H1 (cell line): Measurements from ENCODE around the gene NRXN3. TPM values are rescaled to one million over a fixed set of nuclear protein-coding genes. Genes with fewer than 3 reads are reported as not detected.

Experiments used
- CTCF ChIA-PET: fragments of 300-600 bp; sonication (Branson Sonifier 250); formaldehyde crosslinking; loops from one replicate; lab custom pipeline; 2021; ENCODE audit not compliant: partially characterized antibody; lab: Charles Lee
- POLR2A ChIA-PET: fragments of 300-600 bp; sonication (Branson Sonifier 250); formaldehyde crosslinking; loops from one replicate; lab custom pipeline; 2021; ENCODE audit warnings: inconsistent platforms; ENCODE audit not compliant: partially characterized antibody; lab: Charles Lee
- DNase-seq, 2 experiments: peaks; one replicate each; pipeline versions ENCODE4 v3.0.0 to v3.0.0-alpha.2; 2010 to 2022; ENCODE audit warnings: low spot score in 2 of 2, low read depth in 1 of 2, mixed read lengths in 1 of 2
- FAIRE-seq: peaks from 2 replicates; lab custom pipeline; 2011; peaks lifted over from hg19 to GRCh38; lab: Jason Lieb, UNC
- H2AFZ ChIP-seq: 2 replicates; pipeline ENCODE4 v1.8.1; 2012; ENCODE audit warnings: low read length, inconsistent platforms
- H2AK5ac ChIP-seq: 2 replicates; pipeline ENCODE4 v1.6.1; 2013; ENCODE audit warnings: low read depth, low read length
- H2BK120ac ChIP-seq: replicated peaks from 2 replicates; pipeline ENCODE3; 2013; ENCODE audit warnings: low read depth, low read length, inconsistent platforms
- H2BK12ac ChIP-seq: 2 replicates; pipeline ENCODE4 v1.6.1; 2013; ENCODE audit warnings: low read depth, low read length
- H2BK15ac ChIP-seq: 2 replicates; pipeline ENCODE4 v1.6.1; 2013; ENCODE audit warnings: low read length
- H2BK20ac ChIP-seq: 2 replicates; pipeline ENCODE4 v1.6.1; 2013; ENCODE audit warnings: low read length
- H2BK5ac ChIP-seq: 2 replicates; pipeline ENCODE4 v1.6.1; 2013; ENCODE audit warnings: low read depth, low read length
- H3K14ac ChIP-seq: 2 replicates; pipeline ENCODE4 v1.6.1; 2013; ENCODE audit warnings: inconsistent platforms; ENCODE audit not compliant: insufficient read length
- H3K18ac ChIP-seq: 2 replicates; pipeline ENCODE4 v1.6.1; 2013; ENCODE audit warnings: low read length; ENCODE audit errors: extremely low read depth
- H3K23ac ChIP-seq: 2 replicates; pipeline ENCODE4 v1.6.1; 2013; ENCODE audit warnings: inconsistent platforms; ENCODE audit not compliant: insufficient read length
- H3K23me2 ChIP-seq: 2 replicates; pipeline ENCODE4 v1.6.1; 2013; ENCODE audit warnings: low read depth, low read length
- H3K27ac ChIP-seq: 2 replicates; pipeline ENCODE4 v1.6.1; 2011; ENCODE audit warnings: low read depth, low read length, inconsistent platforms
- H3K27me3 ChIP-seq, 4 experiments: replicated peaks in 1 of 4; 1 replicate in 1 of 4; 2 replicates in 3 of 4; pipeline versions ENCODE4 v1.6.1 to v1.8.1; 2011 to 2013; ENCODE audit warnings: low read length in 3 of 4, mild to moderate bottlenecking in 3 of 4, inconsistent platforms in 2 of 4, mixed read lengths in 2 of 4, moderate library complexity in 1 of 4; ENCODE audit not compliant: control insufficient read depth in 3 of 4, insufficient read depth in 3 of 4; ENCODE audit errors: extremely low read depth in 1 of 4
- H3K36me3 ChIP-seq, 4 experiments: 2 replicates each; pipeline versions ENCODE4 v1.6.1 to v1.8.1; 2011 to 2013; ENCODE audit warnings: mild to moderate bottlenecking in 4 of 4, low read length in 3 of 4, moderate library complexity in 2 of 4, control low read depth in 1 of 4, inconsistent platforms in 1 of 4; ENCODE audit not compliant: insufficient read depth in 4 of 4, control insufficient read depth in 2 of 4
- H3K4ac ChIP-seq: replicated peaks from 2 replicates; pipeline ENCODE3; 2013; ENCODE audit warnings: low read length, low read depth, mixed read lengths, inconsistent platforms; ENCODE audit not compliant: insufficient read length
- H3K4me1 ChIP-seq, 4 experiments: replicated peaks in 1 of 4; 1 replicate in 1 of 4; 2 replicates in 3 of 4; pipeline versions ENCODE4 v1.6.1 to v1.8.1; 2011 to 2013; ENCODE audit warnings: low read length in 3 of 4, inconsistent platforms in 2 of 4, mixed read lengths in 1 of 4; ENCODE audit not compliant: insufficient read depth in 4 of 4, control insufficient read depth in 3 of 4
- H3K4me2 ChIP-seq, 2 experiments: 2 replicates each; pipeline versions ENCODE4 v1.6.1 to v1.8.1; 2011 to 2013; ENCODE audit warnings: low read depth in 2 of 2, low read length in 2 of 2, control low read depth in 1 of 2, inconsistent platforms in 1 of 2, mild to moderate bottlenecking in 1 of 2; ENCODE audit not compliant: insufficient read depth in 1 of 2
- H3K4me3 ChIP-seq, 4 experiments: fragments of 200-600, 300-600 bp in 1 of 4; sonication (generic), shearing (Covaris generic), sonication (Bioruptor Twin) in 1 of 4; 2 replicates each; pipeline versions ENCODE4 v1.5.1 to v1.8.1; 2011 to 2016; ENCODE audit warnings: low read length in 4 of 4, low read depth in 3 of 4, control low read depth in 2 of 4, inconsistent platforms in 2 of 4, mild to moderate bottlenecking in 2 of 4, mixed read lengths in 1 of 4, moderate library complexity in 1 of 4; ENCODE audit not compliant: insufficient read depth in 2 of 4; ENCODE audit errors: extremely low read depth in 1 of 4
- H3K56ac ChIP-seq: replicated peaks from 2 replicates; pipeline ENCODE3; 2013; ENCODE audit warnings: low read depth, mild to moderate bottlenecking, mixed read lengths, low read length, inconsistent platforms; ENCODE audit not compliant: insufficient read length
- H3K79me1 ChIP-seq: 2 replicates; pipeline ENCODE4 v1.6.1; 2013; ENCODE audit warnings: low read depth, low read length, control low read depth
- H3K79me2 ChIP-seq, 2 experiments: 2 replicates each; pipeline versions ENCODE4 v1.6.1 to v1.8.1; 2012 to 2013; ENCODE audit warnings: low read length in 2 of 2, mild to moderate bottlenecking in 2 of 2, inconsistent platforms in 1 of 2; ENCODE audit not compliant: insufficient read depth in 2 of 2, control insufficient read depth in 1 of 2
- H3K9ac ChIP-seq, 4 experiments: replicated peaks in 1 of 4; 1 replicate in 1 of 4; 2 replicates in 3 of 4; pipeline versions ENCODE4 v1.6.1 to v1.8.1; 2011 to 2013; ENCODE audit warnings: low read depth in 3 of 4, low read length in 3 of 4, control low read depth in 2 of 4, mild to moderate bottlenecking in 2 of 4, moderate library complexity in 2 of 4, inconsistent platforms in 1 of 4; ENCODE audit errors: extremely low read depth in 1 of 4
- H3K9me3 ChIP-seq, 2 experiments: 2 replicates each; pipeline versions ENCODE4 v1.6.1 to v1.8.1; 2012 to 2013; ENCODE audit warnings: mild to moderate bottlenecking in 2 of 2, moderate library complexity in 2 of 2, control low read depth in 1 of 2, inconsistent platforms in 1 of 2, low read depth in 1 of 2, low read length in 1 of 2, mixed read lengths in 1 of 2; ENCODE audit not compliant: insufficient read depth in 2 of 2
- H4K20me1 ChIP-seq, 2 experiments: replicated peaks in 1 of 2; 2 replicates each; pipeline versions ENCODE3 to v1.8.1; 2011 to 2013; ENCODE audit warnings: inconsistent platforms in 2 of 2, low read length in 2 of 2, mild to moderate bottlenecking in 1 of 2; ENCODE audit not compliant: insufficient read depth in 2 of 2, control insufficient read depth in 1 of 2
- H4K5ac ChIP-seq: 2 replicates; pipeline ENCODE4 v1.6.1; 2013; ENCODE audit warnings: low read length, low read depth, mixed read lengths, inconsistent platforms; ENCODE audit not compliant: insufficient read length
- H4K8ac ChIP-seq: 2 replicates; pipeline ENCODE4 v1.8.0; 2013; ENCODE audit warnings: mild to moderate bottlenecking, moderate library complexity, low read length, inconsistent platforms; ENCODE audit not compliant: insufficient read depth; ENCODE audit errors: extremely low read depth
- H4K91ac ChIP-seq: replicated peaks from 2 replicates; pipeline ENCODE3; 2013; ENCODE audit warnings: low read length, mixed read lengths, inconsistent platforms; ENCODE audit not compliant: insufficient read length
- ASH2L ChIP-seq: fragments of 200-600, 300-600 bp; sonication (generic); IDR thresholded peaks from one replicate; pipeline ENCODE4 v1.7.1; 2017; ENCODE audit warnings: low read length
- CBX8 ChIP-seq: fragments of 300-800, 300-1000 bp; sonication (generic); IDR thresholded peaks from 2 replicates; pipeline ENCODE4 v1.7.1; 2016; ENCODE audit warnings: low read depth, low read length, borderline replicate concordance
- CEBPB ChIP-seq: IDR thresholded peaks from 2 replicates; pipeline ENCODE4 v1.6.1; 2012; ENCODE audit warnings: low read depth, low read length
- MAFK ChIP-seq: IDR thresholded peaks from 2 replicates; pipeline ENCODE4 v1.6.1; 2012; ENCODE audit warnings: low read depth, mild to moderate bottlenecking, improper control_type of control experiment, low read length
- POLR2AphosphoS5 ChIP-seq: IDR thresholded peaks from 2 replicates; pipeline ENCODE4 v1.6.1; 2011; ENCODE audit warnings: low read depth, low read length
- WGBS, 2 experiments: shearing (Covaris generic) in 1 of 2; methylation state at CpG; one replicate each; pipeline versions ENCODE4 v1.1.6 to v1.1.7; 2013 to 2015; ENCODE audit warnings: low lambda C conversion rate in 2 of 2, mixed read lengths in 2 of 2, inconsistent platforms in 1 of 2, low coverage in 1 of 2, missing lambda C conversion rate in 1 of 2; ENCODE audit not compliant: insufficient replicate concordance in 2 of 2, insufficient coverage in 1 of 2, insufficient read length in 1 of 2; ENCODE audit errors: extremely low coverage in 1 of 2, missing lambda C conversion rate in 1 of 2; 5-methylcytosine and 5-hydroxymethylcytosine counted together
- polyA plus RNA-seq, 7 experiments: library from polyadenylated mRNA; depleted of rRNA in 3 of 7; stranded (reverse) in 5 of 7; unstranded in 2 of 7; fragments of >200 nt in 5 of 7; fragments of 200-250 nt in 2 of 7; gene quantifications; 1 replicate in 5 of 7; 2 replicates in 1 of 7; 4 replicates in 1 of 7; pipeline versions ENCODE4 v1.2.1 to v1.2.3, GENCODE V29; 2011 to 2013; ENCODE audit warnings: missing spikeins in 2 of 7, mixed read lengths in 2 of 7
- total RNA-seq: library from RNA; stranded (reverse); fragmentation: NEBNext Ultra II Directional; extraction: Animal tissue kit (Norgen Biotek cat#: 25700); gene quantifications from 2 replicates; pipeline ENCODE4 v1.2.1, GENCODE V29; 2021
- TF ChIP-seq, protein P1 (sequence below), 3 experiments: IDR thresholded peaks; 1 replicate in 2 of 3; 2 replicates in 1 of 3; pipeline versions ENCODE4 v1.5.1 to v1.6.1; 2011; ENCODE audit warnings: low read length in 3 of 3, mild to moderate bottlenecking in 3 of 3, inconsistent platforms in 2 of 3, low read depth in 1 of 3, moderate library complexity in 1 of 3; ENCODE audit not compliant: insufficient read depth in 1 of 3; ENCODE audit errors: control extremely low read depth in 1 of 3

The NRXN3 gene
- total and polyA plus RNA-seq, 2 of the 8 experiments (the other 6 are each of a cell fraction or from before 2014, with no cell fraction given) = 2.6 to 4.1 TPM

DNA sequence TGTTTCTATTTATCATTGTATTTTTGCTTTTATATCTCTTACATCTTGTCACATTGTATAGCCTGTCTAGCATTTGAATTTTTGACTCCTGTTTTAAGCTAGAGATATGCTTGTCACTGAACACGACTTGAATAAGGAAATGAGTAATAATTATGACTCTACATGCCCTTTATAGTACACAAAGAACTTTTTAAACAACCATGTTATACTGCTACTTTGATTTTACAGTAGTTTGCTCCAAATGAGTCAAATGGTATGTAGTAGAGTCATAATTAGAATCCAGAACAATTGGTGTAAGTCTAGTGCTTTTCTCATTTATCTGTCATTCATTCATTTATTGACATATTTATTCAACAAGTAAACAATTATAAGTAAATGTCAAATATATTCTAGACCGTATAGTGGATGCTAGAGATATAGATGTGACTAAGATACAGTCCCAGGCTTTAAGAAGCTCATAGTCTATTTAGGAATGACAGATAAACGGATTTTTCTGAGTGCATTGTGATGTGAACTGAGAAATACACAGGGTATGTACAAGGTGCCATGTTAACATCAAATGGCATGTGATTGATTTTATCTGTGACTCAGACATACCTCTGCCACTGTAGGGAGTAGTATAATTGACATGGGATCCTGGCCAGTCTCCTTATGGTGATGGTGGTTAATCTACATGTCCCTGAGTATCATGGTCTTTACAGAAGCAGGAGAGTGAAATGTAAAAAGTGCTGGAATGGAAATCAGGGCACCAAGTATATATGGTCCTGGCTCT is 1241.4 kb downstream of the NRXN3 start:
- H3K4me2 ChIP-seq = no peak overlapping the region
- no peak overlapping the region for H3K4me3 ChIP-seq
- H2AK5ac ChIP-seq = no peak overlapping the region
- H3K4me1 ChIP-seq = peaks cover 0 to 8% (median 2%) of the 10 kb centered on the region in 4 experiments; a peak in 4 of 7 replicates
- no peak overlapping the region for H4K91ac ChIP-seq
- no peak overlapping the region for H3K18ac ChIP-seq
- no peaks in the 10 kb centered on the region for H3K36me3 ChIP-seq
- no peak overlapping the region for H3K23ac ChIP-seq
- no peak overlapping the region for H2BK20ac ChIP-seq
- no peak overlapping the region for H4K5ac ChIP-seq
- FAIRE-seq (no peak), DNase-seq (no peak)
- H3K9ac ChIP-seq = no peak overlapping the region
- no peak overlapping the region for H2BK12ac ChIP-seq
- CTCF ChIA-PET = interaction anchor here (1.3 kb wide), 1 partner anchor 55 kb away, joined by 4 read pairs; no protein-coding TSS in a partner anchor
- no peak overlapping the region for H3K4ac ChIP-seq
- no peak overlapping the region for H4K8ac ChIP-seq
- no peaks in the 10 kb centered on the region for H3K79me2 ChIP-seq
- H3K23me2 ChIP-seq = no peaks in the 10 kb centered on the region
- no peak overlapping the region for H2BK120ac ChIP-seq
- no peaks in the 10 kb centered on the region for H4K20me1 ChIP-seq
- H3K14ac ChIP-seq = no peak overlapping the region
- H3K79me1 ChIP-seq = no peaks in the 10 kb centered on the region
- H2AFZ ChIP-seq = no peak overlapping the region
- POLR2A ChIA-PET = no interaction called here
- no peak overlapping the region for H2BK15ac ChIP-seq
- H3K9me3 ChIP-seq = no peaks in the 10 kb centered on the region
- no peak overlapping the region for H3K27ac ChIP-seq
- H3K56ac ChIP-seq = no peak overlapping the region
- H2BK5ac ChIP-seq = no peak overlapping the region
- WGBS, 2 experiments = 79% methylated on average over 3 of the region's 3 CpGs; no CpG with 5 or more reads in 1 of the 2 experiments
- no peaks in the 10 kb centered on the region for H3K27me3 ChIP-seq
- TF ChIP-seq POLR2AphosphoS5 (no peak), CEBPB (no peak), CBX8 (no peak), ASH2L (no peak), MAFK (no peak)
- TF ChIP-seq, protein P1, sequence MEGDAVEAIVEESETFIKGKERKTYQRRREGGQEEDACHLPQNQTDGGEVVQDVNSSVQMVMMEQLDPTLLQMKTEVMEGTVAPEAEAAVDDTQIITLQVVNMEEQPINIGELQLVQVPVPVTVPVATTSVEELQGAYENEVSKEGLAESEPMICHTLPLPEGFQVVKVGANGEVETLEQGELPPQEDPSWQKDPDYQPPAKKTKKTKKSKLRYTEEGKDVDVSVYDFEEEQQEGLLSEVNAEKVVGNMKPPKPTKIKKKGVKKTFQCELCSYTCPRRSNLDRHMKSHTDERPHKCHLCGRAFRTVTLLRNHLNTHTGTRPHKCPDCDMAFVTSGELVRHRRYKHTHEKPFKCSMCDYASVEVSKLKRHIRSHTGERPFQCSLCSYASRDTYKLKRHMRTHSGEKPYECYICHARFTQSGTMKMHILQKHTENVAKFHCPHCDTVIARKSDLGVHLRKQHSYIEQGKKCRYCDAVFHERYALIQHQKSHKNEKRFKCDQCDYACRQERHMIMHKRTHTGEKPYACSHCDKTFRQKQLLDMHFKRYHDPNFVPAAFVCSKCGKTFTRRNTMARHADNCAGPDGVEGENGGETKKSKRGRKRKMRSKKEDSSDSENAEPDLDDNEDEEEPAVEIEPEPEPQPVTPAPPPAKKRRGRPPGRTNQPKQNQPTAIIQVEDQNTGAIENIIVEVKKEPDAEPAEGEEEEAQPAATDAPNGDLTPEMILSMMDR (IDR thresholded peaks at IDR 0.05; ENCODE audit: control extremely low read depth in 1 of 3, insufficient read depth in 1 of 3, low read depth in 1 of 3, low read length in 3 of 3) = no peak
